H9 (cell line): ENCODE results near the gene GPRC5D. TPM values are rescaled to one million over a fixed set of nuclear protein-coding genes. Genes with fewer than 3 reads are reported as not detected.

ENCODE experiments used
- DNase-seq: peaks from one replicate; pipeline ENCODE4 v3.0.0-alpha.2; 2017
- H2AFZ ChIP-seq: one replicate; pipeline ENCODE4 v1.6.1; 2013; ENCODE audit warnings: mild to moderate bottlenecking, low read length, control low read depth, moderate library complexity
- H2AK5ac ChIP-seq: 2 replicates; pipeline ENCODE4 v1.6.1; 2013; ENCODE audit warnings: low read length, control low read depth, mixed read lengths; ENCODE audit not compliant: insufficient read length
- H2BK120ac ChIP-seq: one replicate; pipeline ENCODE4 v1.6.1; 2013; ENCODE audit warnings: low read depth, mild to moderate bottlenecking, low read length, control low read depth, inconsistent platforms; ENCODE audit not compliant: poor library complexity, severe bottlenecking
- H2BK12ac ChIP-seq: 2 replicates; pipeline ENCODE4 v1.6.1; 2013; ENCODE audit warnings: low read length, control low read depth, mixed read lengths, low read depth; ENCODE audit not compliant: insufficient read length
- H2BK15ac ChIP-seq: 2 replicates; pipeline ENCODE4 v1.6.1; 2013; ENCODE audit warnings: low read depth, low read length, control low read depth
- H2BK20ac ChIP-seq: one replicate; pipeline ENCODE4 v1.6.1; 2013; ENCODE audit warnings: low read depth, mild to moderate bottlenecking, low read length, control low read depth, inconsistent platforms; ENCODE audit not compliant: poor library complexity, severe bottlenecking
- H2BK5ac ChIP-seq: 2 replicates; pipeline ENCODE4 v1.6.1; 2013; ENCODE audit warnings: low read length, control low read depth, mixed read lengths; ENCODE audit not compliant: insufficient read length
- H3K14ac ChIP-seq: 2 replicates; pipeline ENCODE4 v1.6.1; 2013; ENCODE audit warnings: low read length, control low read depth; ENCODE audit not compliant: insufficient read depth
- H3K18ac ChIP-seq: 2 replicates; pipeline ENCODE4 v1.6.1; 2013; ENCODE audit warnings: low read depth, mild to moderate bottlenecking, mixed read lengths, low read length, control low read depth; ENCODE audit not compliant: insufficient read length
- H3K23ac ChIP-seq: 2 replicates; pipeline ENCODE4 v1.6.1; 2013; ENCODE audit warnings: low read length, control low read depth, mixed read lengths, low read depth; ENCODE audit not compliant: insufficient read length
- H3K23me2 ChIP-seq: 2 replicates; pipeline ENCODE4 v1.6.1; 2013; ENCODE audit warnings: low read depth, mild to moderate bottlenecking, mixed read lengths, low read length, control low read depth; ENCODE audit not compliant: insufficient read length, poor library complexity, severe bottlenecking
- H3K27ac ChIP-seq: 2 replicates; pipeline ENCODE4 v1.5.1; 2013; ENCODE audit warnings: low read length, control low read depth, mixed read lengths, low read depth; ENCODE audit not compliant: insufficient read length
- H3K27me3 ChIP-seq: 2 replicates; pipeline ENCODE4 v1.6.1; 2013; ENCODE audit warnings: low read length, control low read depth, inconsistent platforms; ENCODE audit not compliant: insufficient read depth
- H3K4ac ChIP-seq: 2 replicates; pipeline ENCODE4 v1.6.1; 2013; ENCODE audit warnings: low read depth, mild to moderate bottlenecking, control low read depth, inconsistent platforms, low read length, moderate library complexity
- H3K4me1 ChIP-seq: 2 replicates; pipeline ENCODE4 v1.6.1; 2013; ENCODE audit warnings: low read length, control low read depth, inconsistent platforms; ENCODE audit not compliant: insufficient read depth
- H3K4me2 ChIP-seq: 2 replicates; pipeline ENCODE4 v1.6.1; 2013; ENCODE audit warnings: low read length, control low read depth, mixed read lengths; ENCODE audit not compliant: insufficient read length, insufficient read depth
- H3K56ac ChIP-seq: 2 replicates; pipeline ENCODE4 v1.6.1; 2013; ENCODE audit warnings: low read depth, mild to moderate bottlenecking, mixed read lengths, low read length, control low read depth; ENCODE audit not compliant: insufficient read length
- H3K79me1 ChIP-seq: 2 replicates; pipeline ENCODE4 v1.6.1; 2013; ENCODE audit warnings: low read depth, mild to moderate bottlenecking, moderate library complexity, low read length, control low read depth, inconsistent platforms; ENCODE audit not compliant: insufficient read depth, poor library complexity, severe bottlenecking
- H3K79me2 ChIP-seq: 2 replicates; pipeline ENCODE4 v1.6.1; 2013; ENCODE audit warnings: low read length, control low read depth, inconsistent platforms; ENCODE audit not compliant: insufficient read depth
- H3K9ac ChIP-seq: 2 replicates; pipeline ENCODE4 v1.6.1; 2013; ENCODE audit warnings: low read length, control low read depth, mixed read lengths; ENCODE audit not compliant: insufficient read length; ENCODE audit errors: extremely low read depth
- H3K9me3 ChIP-seq: one replicate; pipeline ENCODE4 v1.6.1; 2013; ENCODE audit warnings: low read depth, low read length, inconsistent platforms; ENCODE audit not compliant: control insufficient read depth
- H3T11ph ChIP-seq: one replicate; pipeline ENCODE4 v1.6.1; 2013; ENCODE audit warnings: mild to moderate bottlenecking, low read length, control low read depth, inconsistent platforms
- H4K20me1 ChIP-seq: one replicate; pipeline ENCODE4 v1.6.1; 2013; ENCODE audit not compliant: control insufficient read depth, insufficient read length, insufficient read depth
- H4K5ac ChIP-seq: 2 replicates; pipeline ENCODE4 v1.6.1; 2013; ENCODE audit warnings: low read depth, mild to moderate bottlenecking, mixed read lengths, low read length, control low read depth; ENCODE audit not compliant: insufficient read length
- H4K8ac ChIP-seq: replicated peaks from 2 replicates; pipeline ENCODE4 v1.6.1; 2013; ENCODE audit warnings: low read length, control low read depth, mixed read lengths, low read depth; ENCODE audit not compliant: insufficient read length
- H4K91ac ChIP-seq: 2 replicates; pipeline ENCODE4 v1.6.1; 2013; ENCODE audit warnings: low read depth, mild to moderate bottlenecking, moderate library complexity, mixed read lengths, low read length, control low read depth; ENCODE audit not compliant: insufficient read length
- H3K27ac Mint-ChIP-seq, 3 experiments: 2 replicates in 2 of 3; 3 replicates in 1 of 3; pipeline ENCODE4 v1.8.0; 2020 to 2021; ENCODE audit warnings: mixed read lengths in 3 of 3, mild to moderate bottlenecking in 1 of 3, moderate library complexity in 1 of 3
- H3K27me3 Mint-ChIP-seq: 2 replicates; pipeline ENCODE4 v1.8.0; 2021; ENCODE audit warnings: low read depth, mild to moderate bottlenecking, moderate library complexity, mixed read lengths
- H3K36me3 Mint-ChIP-seq, 3 experiments: 2 replicates in 2 of 3; 3 replicates in 1 of 3; pipeline ENCODE4 v1.8.0; 2020 to 2021; ENCODE audit warnings: low read depth in 3 of 3, mixed read lengths in 3 of 3; ENCODE audit not compliant: insufficient read depth in 1 of 3
- H3K4me1 Mint-ChIP-seq, 2 experiments: 2 replicates each; pipeline ENCODE4 v1.8.0; 2020; ENCODE audit warnings: mixed read lengths in 2 of 2
- H3K4me3 Mint-ChIP-seq, 2 experiments: 2 replicates in 1 of 2; 3 replicates in 1 of 2; pipeline ENCODE4 v1.8.0; 2020 to 2021; ENCODE audit warnings: mild to moderate bottlenecking in 2 of 2, mixed read lengths in 2 of 2, moderate library complexity in 1 of 2
- H3K9me3 Mint-ChIP-seq, 2 experiments: 2 replicates in 1 of 2; 3 replicates in 1 of 2; pipeline ENCODE4 v1.8.0; 2020; ENCODE audit warnings: mild to moderate bottlenecking in 2 of 2, mixed read lengths in 2 of 2, moderate library complexity in 1 of 2
- WGBS: extraction: QIAGEN DNeasy Blood & Tissue Kit; methylation state at CpG from one replicate; pipeline ENCODE4 v1.1.7; 2013; ENCODE audit warnings: missing lambda C conversion rate, low lambda C conversion rate, mixed read lengths; ENCODE audit not compliant: insufficient read length; ENCODE audit errors: extremely low coverage; 5-methylcytosine and 5-hydroxymethylcytosine counted together
- total RNA-seq: library from RNA; stranded (reverse); gene quantifications from 2 replicates; pipeline ENCODE4 v1.2.1, GENCODE V29; 2021
- TF ChIP-seq, protein P1 (sequence below): fragments of 200-600 bp; sonication (generic); conservative IDR thresholded peaks from 3 replicates; pipeline ENCODE4 v1.8.0; 2021; ENCODE audit warnings: antibody characterized with exemption, mild to moderate bottlenecking

The GPRC5D gene
- total RNA-seq, 1 experiment from 2014 or later: not detected

DNA sequence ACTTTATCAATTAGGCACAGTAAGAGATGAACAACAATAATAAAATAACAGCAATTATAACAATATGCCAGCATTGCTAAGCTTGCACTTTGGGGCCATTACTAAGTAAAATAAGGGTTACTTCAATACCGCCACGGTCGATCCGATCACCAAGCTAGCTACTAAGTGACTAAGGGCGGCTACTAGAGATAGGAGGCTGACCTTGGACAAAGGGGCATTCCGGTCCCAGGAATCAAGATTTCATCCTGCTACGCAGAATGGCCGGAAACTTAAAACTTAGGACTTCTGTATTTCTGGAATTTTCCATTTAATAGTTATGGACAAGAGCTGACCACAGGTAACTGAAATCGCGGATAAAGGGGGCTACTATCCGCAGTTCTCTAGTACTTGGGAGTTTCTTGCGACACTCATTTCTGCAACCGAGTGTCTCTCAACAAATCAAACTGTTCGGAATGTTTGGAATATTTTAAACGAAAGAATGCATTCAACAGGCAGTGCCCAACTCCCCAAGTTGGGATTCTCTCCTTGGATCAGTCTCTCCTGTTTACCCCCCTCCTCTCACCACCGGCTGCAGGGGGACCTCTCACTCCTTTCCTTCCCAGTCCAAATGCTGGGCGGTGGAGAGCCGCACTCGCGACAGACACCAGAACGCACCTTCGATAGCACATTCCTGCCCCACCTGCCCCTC is 47.4 kb upstream of the GPRC5D start:
- no peak overlapping the region for H2BK5ac ChIP-seq
- Mint-ChIP-seq H3K4me3 (peak overlapping the region; percentile 88 to 96), H3K27ac (peak overlapping the region in 1 of 3 experiments; percentile 71; a peak in 1 of 7 replicates), H3K9me3 (peaks cover 0 to 3% of the 10 kb centered on the region in 2 experiments; a peak in 2 of 5 replicates), H3K4me1 (peaks cover 27 to 40% of the 10 kb centered on the region in 2 experiments), H3K36me3 (peaks cover 4 to 15% (median 14%) of the 10 kb centered on the region in 3 experiments), H3K27me3 (peaks cover 27% of the 10 kb centered on the region)
- H3K4me2 ChIP-seq: peak overlapping the region; percentile 83
- no CpG with 5 or more reads among the region's 22 CpGs for WGBS
- no peaks in the 10 kb centered on the region for H3K9me3 ChIP-seq
- DNase-seq: no peak
- H3K4ac ChIP-seq: no peak overlapping the region
- H4K91ac ChIP-seq: no peak overlapping the region
- H3K23me2 ChIP-seq: peaks cover 18% of the 10 kb centered on the region
- H4K5ac ChIP-seq: no peak overlapping the region
- no peaks in the 10 kb centered on the region for H4K20me1 ChIP-seq
- H3K4me1 ChIP-seq: peaks cover 2% of the 10 kb centered on the region; the same call in 1 of the 2 replicates
- H4K8ac ChIP-seq: no peak overlapping the region
- no peak overlapping the region for H3K27ac ChIP-seq
- H2AK5ac ChIP-seq: no peak overlapping the region
- no peak overlapping the region for H2BK20ac ChIP-seq
- no peak overlapping the region for H2BK15ac ChIP-seq
- H3K9ac ChIP-seq: peak overlapping the region; percentile 73
- H3K14ac ChIP-seq: peak overlapping the region; percentile 74
- H3K27me3 ChIP-seq: no peaks in the 10 kb centered on the region; the same call in 1 of the 2 replicates
- no peak overlapping the region for H3K56ac ChIP-seq
- H3T11ph ChIP-seq: no peak overlapping the region
- peak overlapping the region; percentile 12 for H3K18ac ChIP-seq
- no peak overlapping the region for H3K23ac ChIP-seq
- no peaks in the 10 kb centered on the region for H3K79me1 ChIP-seq
- H3K79me2 ChIP-seq: no peaks in the 10 kb centered on the region
- H2AFZ ChIP-seq: no peak overlapping the region
- no peak overlapping the region for H2BK120ac ChIP-seq
- no peak overlapping the region for H2BK12ac ChIP-seq
- TF ChIP-seq, protein P1, sequence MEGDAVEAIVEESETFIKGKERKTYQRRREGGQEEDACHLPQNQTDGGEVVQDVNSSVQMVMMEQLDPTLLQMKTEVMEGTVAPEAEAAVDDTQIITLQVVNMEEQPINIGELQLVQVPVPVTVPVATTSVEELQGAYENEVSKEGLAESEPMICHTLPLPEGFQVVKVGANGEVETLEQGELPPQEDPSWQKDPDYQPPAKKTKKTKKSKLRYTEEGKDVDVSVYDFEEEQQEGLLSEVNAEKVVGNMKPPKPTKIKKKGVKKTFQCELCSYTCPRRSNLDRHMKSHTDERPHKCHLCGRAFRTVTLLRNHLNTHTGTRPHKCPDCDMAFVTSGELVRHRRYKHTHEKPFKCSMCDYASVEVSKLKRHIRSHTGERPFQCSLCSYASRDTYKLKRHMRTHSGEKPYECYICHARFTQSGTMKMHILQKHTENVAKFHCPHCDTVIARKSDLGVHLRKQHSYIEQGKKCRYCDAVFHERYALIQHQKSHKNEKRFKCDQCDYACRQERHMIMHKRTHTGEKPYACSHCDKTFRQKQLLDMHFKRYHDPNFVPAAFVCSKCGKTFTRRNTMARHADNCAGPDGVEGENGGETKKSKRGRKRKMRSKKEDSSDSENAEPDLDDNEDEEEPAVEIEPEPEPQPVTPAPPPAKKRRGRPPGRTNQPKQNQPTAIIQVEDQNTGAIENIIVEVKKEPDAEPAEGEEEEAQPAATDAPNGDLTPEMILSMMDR: no peak; the same call in 2 of the 3 replicates
